Mucosa of descending colon (tissue), 3 donors: ENCODE results near the gene GAST. TPM values are rescaled to one million over a fixed set of nuclear protein-coding genes. Genes with fewer than 3 reads are reported as not detected.

Experiments used
- ATAC-seq: fragments of 200-7000 bp; cut with Tn5 transposase; one replicate; pipeline ENCODE4 v1.9.1; 2020; ENCODE audit warnings: mild to moderate bottlenecking, moderate library complexity
- DNase-seq, 3 donors: peaks; one replicate each; pipeline ENCODE4 v3.0.0-alpha.2; 2020
- H3K36me3 ChIP-seq: fragments of 200-600 bp; one replicate; pipeline ENCODE4 v1.8.0; 2021; ENCODE audit warnings: low read depth, mild to moderate bottlenecking
- H3K4me1 ChIP-seq: fragments of 200-600 bp; one replicate; pipeline ENCODE4 v1.8.0; 2021; ENCODE audit warnings: low read depth, mild to moderate bottlenecking
- H3K4me3 ChIP-seq: fragments of 200-600 bp; one replicate; pipeline ENCODE4 v1.8.0; 2021; ENCODE audit warnings: mild to moderate bottlenecking
- H3K9me3 ChIP-seq: fragments of 200-600 bp; one replicate; pipeline ENCODE4 v1.8.0; 2021; ENCODE audit warnings: mild to moderate bottlenecking
- CTCF ChIP-seq: fragments of 200-600 bp; IDR thresholded peaks from one replicate; pipeline ENCODE4 v1.8.0; 2022; ENCODE audit warnings: antibody characterized with exemption, mild to moderate bottlenecking
- intact Hi-C, 2 donors: fragments of 100-400 bp; cut with DNase I in 1 of 2; cut with micrococcal nuclease in 1 of 2; formaldehyde crosslinking; loops; one replicate each; pipeline versions ENCODE4 v1.11.0 to v1.11.1; 2022; cut with DNase I, micrococcal nuclease
- total RNA-seq, 3 donors: library from RNA; stranded (reverse); fragmentation: NEBNext Ultra II Directional in 2 of 3; extraction: Animal tissue kit (Norgen Biotek cat#: 25700) in 2 of 3; gene quantifications; one replicate each; pipeline versions ENCODE4 v1.2.1 to v1.2.4, GENCODE V29; 2021 to 2023
- donor health status: DM: no; HTN: no; CAD: no; lungs with moderate emphysema.
- donor health status: DM: no; HTN: no; CAD: no.
- donor health status: DM: no; HTN: yes; CAD: no.

GAST gene
- total RNA-seq, 3 donors from 2014 or later = not detected

GRCh38 chr17:41760878-41761277, 48.7 kb downstream of the GAST start:
- Histone ChIP-seq H3K36me3 (peaks cover 28% of the 10 kb centered on the region), H3K4me1 (no peaks in the 10 kb centered on the region), H3K9me3 (no peaks in the 10 kb centered on the region), H3K4me3 (no peak overlapping the region)
- ATAC-seq (no peak), DNase-seq (no peak)
- intact Hi-C loops = no loop called here
- no peak for TF ChIP-seq CTCF

GRCh38 chr17:41762391-41762790, 50.3 kb downstream of the GAST start:
- no peak for DNase-seq
- no peak for TF ChIP-seq CTCF
- Histone ChIP-seq H3K4me3 (no peak overlapping the region), H3K36me3 (peaks cover 28% of the 10 kb centered on the region), H3K9me3 (no peaks in the 10 kb centered on the region), H3K4me1 (no peaks in the 10 kb centered on the region)
- no peak for ATAC-seq
- intact Hi-C loops = no loop called here

GRCh38 chr17:41762841-41763240, 50.7 kb downstream of the GAST start:
- no peak overlapping the region for H3K4me3 ChIP-seq
- DNase-seq (no peak), ATAC-seq (peak; percentile 8)
- no peaks in the 10 kb centered on the region for H3K4me1 ChIP-seq
- intact Hi-C loops = no loop called here
- H3K36me3 ChIP-seq = peaks cover 30% of the 10 kb centered on the region
- H3K9me3 ChIP-seq = no peaks in the 10 kb centered on the region
- no peak for TF ChIP-seq CTCF

GRCh38 chr17:41763327-41763726, 51.2 kb downstream of the GAST start:
- peak; percentile 6 for ATAC-seq
- H3K4me1 ChIP-seq = no peaks in the 10 kb centered on the region

More at GRCh38 chr17:41763327-41763726, 51.2 kb downstream of the GAST start:
- no peak for TF ChIP-seq CTCF
- Histone ChIP-seq H3K36me3 (peaks cover 31% of the 10 kb centered on the region), H3K4me3 (no peak overlapping the region), H3K9me3 (no peaks in the 10 kb centered on the region)
- no peak for DNase-seq
- intact Hi-C loops = no loop called here

Other genes starting within 250 kb of the GAST start
- gene KRT32, start 244.9 kb upstream of the GAST start, total RNA-seq = not detected
- gene KRT35, start 231.2 kb upstream of the GAST start, total RNA-seq = not detected
- gene KRT36, start 222.4 kb upstream of the GAST start, total RNA-seq = not detected
- gene KRT13, start 206.7 kb upstream of the GAST start, total RNA-seq = 1 to 10 TPM in 1 of 3 donors, not detected in 2; 3.7 TPM
- gene KRT15, start 193.4 kb upstream of the GAST start, total RNA-seq = 10 to 100 TPM in 1 of 3 donors, 1 to 10 TPM in 2; 5.0 to 16.5 (median 5.4) TPM
- gene KRT19, start 184.0 kb upstream of the GAST start, total RNA-seq = 1,000 to 10,000 TPM in 2 of 3 donors, 100 to 1,000 TPM in 1; 723 to 2,357 (median 1,709) TPM
- gene KRT9, start 140.3 kb upstream of the GAST start, total RNA-seq = not detected
- gene KRT14, start 125.4 kb upstream of the GAST start, total RNA-seq = under 1 TPM in 1 of 3 donors, not detected in 2; 0.67 TPM
- gene KRT16, start 99.6 kb upstream of the GAST start, total RNA-seq = not detected
- gene KRT17, start 87.8 kb upstream of the GAST start, total RNA-seq = under 1 TPM in 1 of 3 donors, not detected in 2; 0.76 TPM
- 100 to 1,000 TPM; 547 to 915 (median 566) TPM for gene EIF1, start 23.4 kb upstream of the GAST start, total RNA-seq
- gene HAP1, start 22.3 kb downstream of the GAST start, total RNA-seq = 1 to 10 TPM in 1 of 3 donors, under 1 TPM in 2; 0.12 to 2.8 (median 0.32) TPM
- gene JUP, start 74.4 kb downstream of the GAST start, total RNA-seq = 100 to 1,000 TPM; 165 to 383 (median 320) TPM
- 10 to 100 TPM; 10.7 to 14.0 (median 12.1) TPM for gene P3H4, start 99.6 kb downstream of the GAST start, total RNA-seq
- gene FKBP10, start 100.7 kb downstream of the GAST start, total RNA-seq = 10 to 100 TPM in 2 of 3 donors, 1 to 10 TPM in 1; 5.7 to 32.7 (median 18.6) TPM
- gene NT5C3B, start 123.9 kb downstream of the GAST start, total RNA-seq = 10 to 100 TPM; 17.8 to 46.5 (median 19.1) TPM
- under 1 TPM in 1 of 3 donors, not detected in 2; 0.73 TPM for gene KLHL10, start 125.5 kb downstream of the GAST start, total RNA-seq
- 10 to 100 TPM in 1 of 3 donors, 1 to 10 TPM in 2; 7.6 to 14.7 (median 8.5) TPM for gene KLHL11, start 153.1 kb downstream of the GAST start, total RNA-seq
- gene ACLY, start 206.6 kb downstream of the GAST start, total RNA-seq = 10 to 100 TPM; 80.3 to 95.2 (median 81.5) TPM
- 1 to 10 TPM in 1 of 3 donors, under 1 TPM in 1, not detected in 1; 0.34 to 2.1 TPM for gene ODAD4, start 218.3 kb downstream of the GAST start, total RNA-seq